HCT116 (cell line): ENCODE results near the gene ZBTB16. TPM values are rescaled to one million over a fixed set of nuclear protein-coding genes. Genes with fewer than 3 reads are reported as not detected.

Source experiments
- ATAC-seq: fragments of 200-7000 bp; cut with Tn5 transposase; 2 replicates; pipeline ENCODE4 v1.9.1; 2020; ENCODE audit warnings: mild to moderate bottlenecking, moderate library complexity
- BruUV-seq: library from RNA; stranded (reverse); fragments of 400-500 nt; replicated peaks from 2 replicates; lab custom pipeline; 2021; lab: Mats Ljungman, UMichigan
- CTCF ChIA-PET: fragments of 300-600 bp; sonication (Branson Sonifier 250); formaldehyde crosslinking; loops from one replicate; lab custom pipeline; 2021; ENCODE audit warnings: antibody characterized with exemption; lab: Charles Lee
- POLR2A ChIA-PET: fragments of 300-600, 350-600 bp; sonication (Branson Sonifier 250); formaldehyde crosslinking; loops from one replicate; lab custom pipeline; 2021; ENCODE audit warnings: antibody characterized with exemption; lab: Charles Lee
- RAD21 ChIA-PET, 2 experiments: fragments of 300-600 bp; sonication (Branson Sonifier 250); formaldehyde crosslinking; loops; one replicate each; lab custom pipeline; 2023; ENCODE audit warnings: low total read pairs in 2 of 2; ENCODE audit not compliant: uncharacterized antibody in 2 of 2, unreplicated experiment in 2 of 2, low non-redundant PET in 1 of 2; lab: Charles Lee
- DNase-seq: peaks from one replicate; pipeline ENCODE4 v3.0.0-alpha.2; 2010; ENCODE audit warnings: low read depth, low spot score
- H2AFZ ChIP-seq: fragments of 200-600 bp; shearing (Covaris generic), sonication (generic); 2 replicates; pipeline ENCODE4 v1.6.1; 2017; ENCODE audit warnings: low read depth, mixed run types, mixed read lengths, antibody characterized with exemption, low read length; ENCODE audit not compliant: poor library complexity, severe bottlenecking
- H3K27ac ChIP-seq: 2 replicates; pipeline ENCODE4 v1.5.1; 2012; ENCODE audit warnings: low read depth, low read length
- H3K27me3 ChIP-seq: fragments of 200-600 bp; sonication (generic); 2 replicates; pipeline ENCODE4 v1.6.1; 2016; ENCODE audit warnings: mixed run types, low read length, mixed read lengths; ENCODE audit not compliant: insufficient read depth
- H3K36me3 ChIP-seq, 2 experiments: fragments of 200-500 bp in 1 of 2; fragments of 200-600 bp in 1 of 2; sonication (Bioruptor generic) in 1 of 2; sonication (generic) in 1 of 2; 2 replicates each; pipeline versions ENCODE4 v1.5.1 to v1.6.1; 2014 to 2016; ENCODE audit warnings: low read length in 2 of 2, inconsistent platforms in 1 of 2, mixed read lengths in 1 of 2, mixed run types in 1 of 2; ENCODE audit not compliant: insufficient read depth in 2 of 2, control insufficient read depth in 1 of 2
- H3K4me1 ChIP-seq, 2 experiments: fragments of 200-600 bp in 1 of 2; sonication (generic) in 1 of 2; 2 replicates each; pipeline versions ENCODE4 v1.5.1 to v1.6.1; 2012 to 2017; ENCODE audit warnings: low read length in 2 of 2, inconsistent platforms in 1 of 2, mild to moderate bottlenecking in 1 of 2, mixed read lengths in 1 of 2, mixed run types in 1 of 2, moderate library complexity in 1 of 2; ENCODE audit not compliant: insufficient read depth in 2 of 2, control insufficient read depth in 1 of 2
- H3K4me2 ChIP-seq: fragments of 200-600 bp; sonication (generic); 2 replicates; pipeline ENCODE4 v1.6.1; 2017; ENCODE audit warnings: mixed run types, low read length, mixed read lengths
- H3K4me3 ChIP-seq, 2 experiments: fragments of 200-600 bp in 1 of 2; sonication (generic) in 1 of 2; replicated peaks in 1 of 2; 2 replicates each; pipeline ENCODE4 v1.5.1; 2011 to 2016; ENCODE audit warnings: low read length in 2 of 2, control low read depth in 1 of 2, low read depth in 1 of 2, mild to moderate bottlenecking in 1 of 2, mixed read lengths in 1 of 2, mixed run types in 1 of 2
- H3K79me2 ChIP-seq: fragments of 200-600 bp; sonication (generic); 2 replicates; pipeline ENCODE4 v1.6.1; 2017; ENCODE audit warnings: mild to moderate bottlenecking, mixed run types, low read length, moderate library complexity, mixed read lengths; ENCODE audit not compliant: insufficient read depth
- H3K9ac ChIP-seq: fragments of 200-600 bp; sonication (generic); 2 replicates; pipeline ENCODE4 v1.6.1; 2016; ENCODE audit warnings: low read length, mixed read lengths
- H3K9me2 ChIP-seq: fragments of 200-600 bp; sonication (generic), shearing (Covaris generic); 2 replicates; pipeline ENCODE4 v1.6.1; 2017; ENCODE audit warnings: mixed run types, mild to moderate bottlenecking, moderate library complexity; ENCODE audit not compliant: insufficient read depth
- H3K9me3 ChIP-seq, 2 experiments: fragments of 200-500 bp in 1 of 2; fragments of 200-600 bp in 1 of 2; sonication (Bioruptor generic) in 1 of 2; sonication (generic) in 1 of 2; 2 replicates each; pipeline ENCODE4 v1.6.1; 2014 to 2017; ENCODE audit warnings: low read length in 2 of 2, mixed read lengths in 2 of 2, inconsistent platforms in 1 of 2, low read depth in 1 of 2, mild to moderate bottlenecking in 1 of 2, mixed run types in 1 of 2, moderate library complexity in 1 of 2; ENCODE audit not compliant: control insufficient read depth in 1 of 2, insufficient read depth in 1 of 2
- H4K20me1 ChIP-seq: fragments of 200-600 bp; sonication (generic), shearing (Covaris generic); 2 replicates; pipeline ENCODE4 v1.6.1; 2017; ENCODE audit warnings: mixed run types, mild to moderate bottlenecking, moderate library complexity; ENCODE audit not compliant: insufficient read depth
- ATF3 ChIP-seq: IDR thresholded peaks from 2 replicates; pipeline ENCODE4 v1.6.1; 2012
- CBX3 ChIP-seq: IDR thresholded peaks from 2 replicates; pipeline ENCODE4 v1.6.1; 2012; ENCODE audit warnings: low read depth
- CEBPB ChIP-seq: IDR thresholded peaks from 2 replicates; pipeline ENCODE4 v1.6.1; 2012; ENCODE audit warnings: low read depth
- CTCF ChIP-seq, 3 experiments: fragments of 200-600 bp in 1 of 3; sonication (generic) in 1 of 3; IDR thresholded peaks in 2 of 3; conservative IDR thresholded peaks in 1 of 3; 2 replicates each; pipeline ENCODE4 v1.5.1; 2012 to 2017; ENCODE audit warnings: low read depth in 2 of 3, low read length in 2 of 3, antibody characterized with exemption in 1 of 3, borderline replicate concordance in 1 of 3, control low read depth in 1 of 3, mild to moderate bottlenecking in 1 of 3, mixed read lengths in 1 of 3, mixed run types in 1 of 3, moderate library complexity in 1 of 3; ENCODE audit not compliant: insufficient read depth in 1 of 3
- ELF1 ChIP-seq: IDR thresholded peaks from 2 replicates; pipeline ENCODE4 v1.6.1; 2012; ENCODE audit warnings: low read depth, borderline replicate concordance
- EZH2 ChIP-seq: fragments of 200-600 bp; sonication (generic); IDR thresholded peaks from 2 replicates; pipeline ENCODE4 v1.6.1; 2017; ENCODE audit warnings: antibody characterized with exemption, mixed run types
- EZH2phosphoT487 ChIP-seq: fragments of 200-600 bp; IDR thresholded peaks from 2 replicates; pipeline ENCODE4 v1.6.1; 2018; ENCODE audit warnings: antibody characterized with exemption, borderline replicate concordance
- FOSL1 ChIP-seq: IDR thresholded peaks from 2 replicates; pipeline ENCODE4 v1.6.1; 2012; ENCODE audit warnings: low read depth
- JUND ChIP-seq: IDR thresholded peaks from 2 replicates; pipeline ENCODE4 v1.6.1; 2012
- POLR2A ChIP-seq: IDR thresholded peaks from 2 replicates; pipeline ENCODE4 v1.7.0; 2011; ENCODE audit warnings: borderline replicate concordance; ENCODE audit not compliant: insufficient read depth, insufficient read length; ENCODE audit errors: extremely low read depth
- POLR2AphosphoS5 ChIP-seq: IDR thresholded peaks from 2 replicates; pipeline ENCODE4 v1.6.1; 2011; ENCODE audit warnings: mild to moderate bottlenecking, low read depth, low read length, moderate library complexity
- RAD21 ChIP-seq: IDR thresholded peaks from 2 replicates; pipeline ENCODE4 v1.6.1; 2012; ENCODE audit warnings: low read depth, mild to moderate bottlenecking
- REST ChIP-seq: IDR thresholded peaks from 2 replicates; pipeline ENCODE4 v1.6.1; 2012; ENCODE audit warnings: low read depth
- SIN3A ChIP-seq: IDR thresholded peaks from 2 replicates; pipeline ENCODE4 v1.6.1; 2012; ENCODE audit warnings: low read depth
- SP1 ChIP-seq: IDR thresholded peaks from 2 replicates; pipeline ENCODE4 v1.6.1; 2012; ENCODE audit warnings: low read depth
- TCF7L2 ChIP-seq: IDR thresholded peaks from 2 replicates; pipeline ENCODE4 v1.7.0; 2011; ENCODE audit warnings: borderline replicate concordance, inconsistent platforms; ENCODE audit not compliant: insufficient read depth, insufficient read length; ENCODE audit errors: extremely low read depth
- YY1 ChIP-seq: IDR thresholded peaks from 2 replicates; pipeline ENCODE4 v1.6.1; 2011; ENCODE audit warnings: low read length, low read depth, moderate library complexity, mild to moderate bottlenecking; ENCODE audit not compliant: insufficient replicate concordance; ENCODE audit errors: extremely low read depth
- ZBTB33 ChIP-seq: IDR thresholded peaks from 2 replicates; pipeline ENCODE4 v1.6.1; 2011; ENCODE audit warnings: mild to moderate bottlenecking, low read length, moderate library complexity; ENCODE audit not compliant: insufficient replicate concordance; ENCODE audit errors: extremely low read depth
- ZNF274 ChIP-seq: fragments of 200-500 bp; sonication (Bioruptor generic); IDR thresholded peaks from 2 replicates; pipeline ENCODE4 v1.6.1; 2014; ENCODE audit warnings: mild to moderate bottlenecking, low read depth, low read length, inconsistent platforms
- intact Hi-C: fragments of 100-400 bp; cut with micrococcal nuclease; formaldehyde crosslinking; loops from 2 replicates; pipeline ENCODE4 v1.10.0; 2022
- total RNA-seq: library from RNA; stranded (reverse); gene quantifications from one replicate; pipeline ENCODE4 v1.2.1, GENCODE V29; 2021; ENCODE audit not compliant: unreplicated experiment
- TF ChIP-seq, protein P1 (sequence below): IDR thresholded peaks from 2 replicates; pipeline ENCODE4 v1.6.1; 2012

Gene ZBTB16
- total RNA-seq, 1 experiment from 2014 or later: 0.30 TPM

GRCh38 chr11:114150671-114151070, 91.2 kb downstream of the ZBTB16 start:
- ChIA-PET POLR2A (no interaction called here), RAD21 (no interaction called here)
- H3K4me2 ChIP-seq: no peak overlapping the region
- intact Hi-C loops: no loop called here
- TF ChIP-seq TCF7L2: no peak
- TF ChIP-seq CEBPB: no peak
- no peak for TF ChIP-seq CTCF (IDR thresholded peaks at IDR 0.05 in 2 of 3, conservative IDR thresholded peaks at IDR 0.05 in 1 of 3; ENCODE audit: borderline replicate concordance in 1 of 3, insufficient read depth in 1 of 3, low read depth in 2 of 3, low read length in 2 of 3)
- no peak for TF ChIP-seq YY1
- TF ChIP-seq EZH2phosphoT487: no peak
- no peak for TF ChIP-seq SIN3A
- no peak for TF ChIP-seq JUND
- no peak for TF ChIP-seq ELF1
- TF ChIP-seq, protein P1, sequence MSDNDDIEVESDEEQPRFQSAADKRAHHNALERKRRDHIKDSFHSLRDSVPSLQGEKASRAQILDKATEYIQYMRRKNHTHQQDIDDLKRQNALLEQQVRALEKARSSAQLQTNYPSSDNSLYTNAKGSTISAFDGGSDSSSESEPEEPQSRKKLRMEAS: no peak
- TF ChIP-seq POLR2A: no peak
- no peak for TF ChIP-seq EZH2
- no peak for TF ChIP-seq ATF3
- no peak for TF ChIP-seq RAD21
- no peak for TF ChIP-seq CBX3
- no peak for TF ChIP-seq POLR2AphosphoS5
- no peak for TF ChIP-seq REST
- TF ChIP-seq FOSL1: no peak
- no peak for TF ChIP-seq ZBTB33
- no peak for TF ChIP-seq ZNF274
- TF ChIP-seq SP1: no peak
- TF ChIP-seq, all 23 proteins: peak for 0
- Histone ChIP-seq H3K4me1 (no peaks in the 10 kb centered on the region), H3K27me3 (peaks cover 72% of the 10 kb centered on the region), H3K9me3 (no peaks in the 10 kb centered on the region), H2AFZ (no peak overlapping the region), H3K9me2 (no peaks in the 10 kb centered on the region), H3K27ac (no peak overlapping the region), H3K9ac (no peak overlapping the region), H4K20me1 (no peaks in the 10 kb centered on the region), H3K36me3 (no peaks in the 10 kb centered on the region), H3K4me3 (no peak overlapping the region), H3K79me2 (no peaks in the 10 kb centered on the region)
- ATAC-seq: no peak
- DNase-seq: no peak
- CTCF ChIA-PET: no interaction called here
- no TSS peak for BruUV-seq
